HEK293 (cell line): ENCODE measurements around the gene SCRN1.

ENCODE experiments used
- CTCF ChIA-PET: fragments of 350-600 bp; formaldehyde crosslinking; extraction: SDS; loops from one replicate; lab custom pipeline; 2021; ENCODE audit warnings: antibody characterized with exemption; lab: Yijun Ruan, JAX
- POLR2A ChIA-PET: fragments of 300-600 bp; formaldehyde crosslinking; extraction: SDS; loops from one replicate; lab custom pipeline; 2020; ENCODE audit warnings: antibody characterized with exemption, inconsistent platforms; lab: Yijun Ruan, JAX
- H3K27ac ChIP-seq: fragments of 200-500 bp; sonication (Bioruptor generic); 2 replicates; pipeline ENCODE4 v1.5.1; 2014; ENCODE audit warnings: low read depth, low read length, control low read depth, inconsistent platforms; ENCODE audit errors: extremely low read depth
- H3K36me3 ChIP-seq, 2 experiments: fragments of 200-500 bp in 1 of 2; sonication (Bioruptor generic) in 1 of 2; 1 replicate in 1 of 2; 2 replicates in 1 of 2; pipeline ENCODE4 v1.5.1; 2014 to 2017; ENCODE audit warnings: inconsistent platforms in 2 of 2, low read length in 2 of 2; ENCODE audit not compliant: control insufficient read depth in 2 of 2, insufficient read depth in 1 of 2
- H3K4me1 ChIP-seq: fragments of 200-500 bp; sonication (Bioruptor generic); 2 replicates; pipeline ENCODE4 v1.5.1; 2014; ENCODE audit warnings: mild to moderate bottlenecking, low read length, inconsistent platforms; ENCODE audit not compliant: control insufficient read depth, insufficient read depth
- H3K4me3 ChIP-seq: 2 replicates; pipeline ENCODE4 v1.5.1; 2011; ENCODE audit warnings: low read depth, mild to moderate bottlenecking, control low read depth, low read length, moderate library complexity
- H3K9me3 ChIP-seq: fragments of 200-500 bp; sonication (Bioruptor generic); 2 replicates; pipeline ENCODE4 v1.5.1; 2014; ENCODE audit warnings: low read depth, low read length, inconsistent platforms; ENCODE audit not compliant: control insufficient read depth, insufficient read depth
- EGR2 ChIP-seq: fragments of 450-650 bp; formaldehyde crosslinking; IDR thresholded peaks from 2 replicates; pipeline ENCODE4 v1.5.1; 2016; ENCODE audit warnings: low read depth, missing biosample characterization, missing genetic modification characterization
- SCRT2 ChIP-seq: fragments of 450-650 bp; formaldehyde crosslinking; IDR thresholded peaks from 2 replicates; pipeline ENCODE4 v1.5.1; 2016; ENCODE audit warnings: missing biosample characterization, missing genetic modification characterization
- SP2 ChIP-seq: fragments of 450-650 bp; formaldehyde crosslinking; IDR thresholded peaks from 2 replicates; pipeline ENCODE4 v1.5.1; 2016; ENCODE audit warnings: missing biosample characterization, missing genetic modification characterization
- ZBTB49 ChIP-seq: fragments of 450-650 bp; formaldehyde crosslinking; IDR thresholded peaks from 2 replicates; pipeline ENCODE4 v1.5.1; 2016; ENCODE audit warnings: missing biosample characterization, missing genetic modification characterization, low read depth
- ZNF133 ChIP-seq: fragments of 450-650 bp; formaldehyde crosslinking; IDR thresholded peaks from 2 replicates; pipeline ENCODE4 v1.5.1; 2016; ENCODE audit warnings: missing biosample characterization, missing genetic modification characterization
- ZNF138 ChIP-seq: fragments of 450-650 bp; formaldehyde crosslinking; IDR thresholded peaks from 2 replicates; pipeline ENCODE4 v1.5.1; 2016; ENCODE audit warnings: missing biosample characterization, missing genetic modification characterization, borderline replicate concordance
- ZNF155 ChIP-seq: fragments of 450-650 bp; formaldehyde crosslinking; IDR thresholded peaks from 2 replicates; pipeline ENCODE4 v1.5.1; 2016; ENCODE audit warnings: missing biosample characterization, missing genetic modification characterization
- ZNF24 ChIP-seq: fragments of 450-650 bp; formaldehyde crosslinking; IDR thresholded peaks from 2 replicates; pipeline ENCODE4 v1.5.1; 2016; ENCODE audit warnings: missing biosample characterization, missing genetic modification characterization
- ZNF248 ChIP-seq: fragments of 450-650 bp; formaldehyde crosslinking; IDR thresholded peaks from 2 replicates; pipeline ENCODE4 v1.5.1; 2017; ENCODE audit warnings: missing biosample characterization, missing genetic modification characterization
- ZNF280D ChIP-seq: fragments of 450-650 bp; formaldehyde crosslinking; IDR thresholded peaks from 2 replicates; pipeline ENCODE4 v1.5.1; 2016; ENCODE audit warnings: missing biosample characterization, missing genetic modification characterization
- ZNF354C ChIP-seq: fragments of 450-650 bp; formaldehyde crosslinking; IDR thresholded peaks from 2 replicates; pipeline ENCODE4 v1.5.1; 2016; ENCODE audit warnings: missing biosample characterization, missing genetic modification characterization, low read depth, borderline replicate concordance
- ZNF391 ChIP-seq: fragments of 450-650 bp; formaldehyde crosslinking; IDR thresholded peaks from 2 replicates; pipeline ENCODE4 v1.5.1; 2016; ENCODE audit warnings: low read depth, missing biosample characterization, missing genetic modification characterization, borderline replicate concordance
- ZNF513 ChIP-seq: fragments of 450-650 bp; IDR thresholded peaks from 2 replicates; pipeline ENCODE4 v1.5.1; 2018; ENCODE audit warnings: missing biosample characterization, missing genetic modification characterization
- ZNF561 ChIP-seq: fragments of 450-650 bp; IDR thresholded peaks from 2 replicates; pipeline ENCODE4 v1.5.1; 2018; ENCODE audit warnings: missing biosample characterization, missing genetic modification characterization, borderline replicate concordance
- ZNF585B ChIP-seq: fragments of 450-650 bp; formaldehyde crosslinking; IDR thresholded peaks from 2 replicates; pipeline ENCODE4 v1.5.1; 2016; ENCODE audit warnings: missing biosample characterization, missing genetic modification characterization
- ZNF677 ChIP-seq: fragments of 450-650 bp; IDR thresholded peaks from 2 replicates; pipeline ENCODE4 v1.5.0; 2018; ENCODE audit warnings: missing biosample characterization, mild to moderate bottlenecking, missing genetic modification characterization, moderate library complexity
- ZNF704 ChIP-seq: fragments of 450-650 bp; formaldehyde crosslinking; IDR thresholded peaks from 2 replicates; pipeline ENCODE4 v1.5.1; 2016; ENCODE audit warnings: missing biosample characterization, missing genetic modification characterization
- ZNF792 ChIP-seq: fragments of 450-650 bp; formaldehyde crosslinking; IDR thresholded peaks from 2 replicates; pipeline ENCODE4 v1.5.1; 2016; ENCODE audit warnings: missing biosample characterization, missing genetic modification characterization

SCRN1 gene

GRCh38 chr7:29885626-29886025 is 104.0 kb downstream of the SCRN1 start:
- ChIA-PET POLR2A (no interaction called here), CTCF (interaction anchor here (0.6 kb wide), 1 partner anchor 176 kb away, joined by 3 read pairs; no protein-coding TSS in a partner anchor)
- no peak overlapping the region for H3K27ac ChIP-seq
- TF ChIP-seq EGR2 (tag by site-specific recombination) = no peak
- no peak for TF ChIP-seq ZNF585B (tag by site-specific recombination)
- TF ChIP-seq ZBTB49 = no peak
- no peak for TF ChIP-seq SP2
- TF ChIP-seq ZNF280D (tag by site-specific recombination) = no peak
- no peak for TF ChIP-seq SCRT2
- no peak for TF ChIP-seq ZNF138 (tag by site-specific recombination)
- TF ChIP-seq ZNF155 = no peak
- TF ChIP-seq ZNF704 (tag by site-specific recombination) = no peak
- no peak for TF ChIP-seq ZNF792 (tag by site-specific recombination)
- TF ChIP-seq ZNF561 (tag by site-specific recombination) = no peak
- TF ChIP-seq ZNF354C (tag by site-specific recombination) = no peak
- no peak for TF ChIP-seq ZNF24 (tag by site-specific recombination)
- no peak for TF ChIP-seq ZNF513 (tag by site-specific recombination)
- no peak for TF ChIP-seq ZNF391 (tag by site-specific recombination)
- TF ChIP-seq ZNF248 (tag by site-specific recombination) = no peak
- TF ChIP-seq ZNF133 (tag by site-specific recombination) = no peak
- TF ChIP-seq ZNF677 = no peak
- no peak overlapping the region for H3K4me3 ChIP-seq
- H3K4me1 ChIP-seq = no peaks in the 10 kb centered on the region; the same call in 1 of the 2 replicates
- H3K36me3 ChIP-seq = no peaks in the 10 kb centered on the region
- H3K9me3 ChIP-seq = no peaks in the 10 kb centered on the region
